Activated CD4-positive, CD25-positive, alpha-beta regulatory T cell treated with anti-CD3 and anti-CD28 coated beads, Interleukin-2, amount 50 U/mL, for 16 hours (primary cell): Measurements from ENCODE around the gene EBI3.
"Not testable (repeated sequence)": the region's sequence is repeated elsewhere in the genome, so short reads cannot be mapped to it uniquely, and the experiment has no call there.

Source experiments
- DNase-seq: peaks from one replicate; pipeline ENCODE4 v3.0.0-alpha.2; 2020; ENCODE audit warnings: low read depth, low spot score

The EBI3 gene

GRCh38 chr19:4278010-4278409 is 48.7 kb downstream of the EBI3 start:
- DNase-seq = no peak

- DNase-seq = no peak
These were observed 49.3 kb downstream of the EBI3 start, which contains the start of gene SHD for GRCh38 chr19:4278419-4279266. TSS of gene SHD (plus strand) at chr19:4279266. CDS start at chr19:4280064, 798 bp downstream.

GRCh38 chr19:4279267-4279529 is 49.9 kb downstream of the EBI3 start:
- no peak for DNase-seq

- no peak for DNase-seq
These were observed 50.5 kb downstream of the EBI3 start for GRCh38 chr19:4279530-4280422.

- DNase-seq = no peak
These were observed 55.0 kb downstream of the EBI3 start for GRCh38 chr19:4284176-4284958.

- no peak for DNase-seq
These were observed 55.7 kb downstream of the EBI3 start for GRCh38 chr19:4284974-4285373.

GRCh38 chr19:4286141-4286540 is 56.8 kb downstream of the EBI3 start:
- DNase-seq = not testable (repeated sequence)
